ENCODE data around the gene ZNF302. TPM values are rescaled to one million over a fixed set of nuclear protein-coding genes. Genes with fewer than 3 reads are reported as not detected.
"Not testable (repeated sequence)": the region's sequence is repeated elsewhere in the genome, so short reads cannot be mapped to it uniquely, and the experiment has no call there.

The ZNF302 gene
- total RNA-seq, 2 experiments from 2014 or later = 17.1 to 17.6 TPM

DNA sequence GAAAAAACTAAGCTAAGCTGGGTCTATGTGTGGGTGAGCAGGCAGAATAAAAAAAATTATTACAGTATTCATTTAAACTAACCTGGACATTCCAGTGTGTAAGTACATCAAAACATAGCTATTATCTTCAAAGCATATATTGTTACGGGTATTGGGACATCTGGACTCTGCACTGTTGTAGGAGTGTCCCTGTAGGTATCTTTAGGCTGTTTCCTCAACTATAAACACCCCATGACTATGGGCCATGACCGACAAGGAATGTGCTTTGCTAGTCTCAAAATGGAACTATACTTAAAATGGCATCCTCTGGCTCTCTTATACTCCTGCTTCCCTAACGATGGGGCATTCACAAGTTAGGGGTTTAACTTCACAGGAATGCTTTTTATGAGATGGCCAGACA lies 3.9 kb upstream of the ZNF302 start:
- ChIA-PET POLR2A (no interaction called here), CTCF (interaction anchor here (0.7 to 1.5 kb wide), 3 partner anchors 33 to 299 kb away, joined by 3 to 6 read pairs (median 3); no protein-coding TSS in a partner anchor)
- H3K9me3 Mint-ChIP-seq (ENCODE audit: low read depth) = peaks cover 3% of the 10 kb centered on the region
- DNase-seq (no peak), ATAC-seq (no peak)
- peaks cover 17% of the 10 kb centered on the region for H3K36me3 Mint-ChIP-seq (ENCODE audit: low read depth)
- H3K4me3 Mint-ChIP-seq = no peak overlapping the region
- H3K27ac Mint-ChIP-seq = no peak overlapping the region
- intact Hi-C loops (cut with DNase I, micrococcal nuclease) = no loop called here
- H3K27me3 Mint-ChIP-seq = no peaks in the 10 kb centered on the region
- peaks cover 6% of the 10 kb centered on the region for H3K4me1 Mint-ChIP-seq

DNA sequence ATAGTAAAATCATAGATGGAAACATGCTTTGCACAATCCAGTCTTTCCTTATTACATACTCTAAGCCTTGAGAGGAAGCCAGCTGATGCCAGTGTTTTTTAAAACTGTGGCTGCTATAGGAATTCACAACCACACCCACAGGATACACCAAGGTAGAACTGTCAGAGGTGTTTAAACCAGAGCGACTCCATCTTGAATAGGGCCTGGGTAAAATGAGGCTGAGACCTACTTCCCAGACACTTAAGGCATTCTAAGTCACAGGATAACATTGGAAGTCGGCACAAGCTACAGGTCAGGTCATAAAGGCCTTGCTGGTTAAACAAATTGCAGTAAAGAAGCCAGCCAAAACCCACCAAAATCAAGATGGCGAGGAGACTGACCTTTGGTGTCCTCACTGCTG lies 2.2 kb upstream of the ZNF302 start:
- Mint-ChIP-seq H3K36me3 (ENCODE audit: low read depth) (peaks cover 33% of the 10 kb centered on the region), H3K27ac (no peak overlapping the region), H3K27me3 (no peaks in the 10 kb centered on the region), H3K4me3 (no peak overlapping the region), H3K9me3 (ENCODE audit: low read depth) (peaks cover 13% of the 10 kb centered on the region), H3K4me1 (peaks cover 20% of the 10 kb centered on the region)
- intact Hi-C loops (cut with DNase I, micrococcal nuclease) = loop anchor here in 1 of 2 experiments (5.0 kb wide), 2 partner anchors 297 to 537 kb away; no protein-coding TSS in a partner anchor
- no peak for ATAC-seq
- CTCF ChIA-PET = no interaction called here
- DNase-seq = no peak
- POLR2A ChIA-PET = no interaction called here

DNA sequence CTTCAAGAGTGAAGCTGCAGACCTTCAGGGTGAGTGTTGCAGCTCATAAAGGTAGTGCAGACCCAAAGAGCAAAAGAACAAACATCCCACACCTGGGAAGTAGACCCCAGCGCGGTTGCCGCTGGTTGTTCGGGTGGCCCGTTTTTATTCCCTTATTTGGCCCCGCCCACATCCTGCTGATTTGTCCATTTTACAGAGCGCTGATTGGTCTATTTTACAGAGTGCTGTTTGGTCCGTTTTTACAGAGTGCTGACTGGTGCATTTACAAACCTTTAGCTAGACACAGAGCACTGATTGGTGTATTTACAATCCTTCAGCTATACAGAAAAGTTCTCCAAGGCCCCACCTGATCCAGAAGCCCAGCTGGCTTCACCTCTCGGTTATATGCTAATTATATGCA lies 1.6 kb upstream of the ZNF302 start:
- Mint-ChIP-seq H3K4me1 (peaks cover 23% of the 10 kb centered on the region), H3K27me3 (no peaks in the 10 kb centered on the region), H3K27ac (no peak overlapping the region), H3K4me3 (peak overlapping the region; percentile 81), H3K36me3 (ENCODE audit: low read depth) (peaks cover 40% of the 10 kb centered on the region), H3K9me3 (ENCODE audit: low read depth) (peaks cover 18% of the 10 kb centered on the region)
- intact Hi-C loops (cut with DNase I, micrococcal nuclease) = loop anchor here in 1 of 2 experiments (2.0 to 5.0 kb wide), 3 partner anchors 251 to 536 kb away; partner anchors contain the start of gene ZNF30
- CTCF ChIA-PET = no interaction called here
- DNase-seq (no peak), ATAC-seq (no peak)
- POLR2A ChIA-PET = no interaction called here

DNA sequence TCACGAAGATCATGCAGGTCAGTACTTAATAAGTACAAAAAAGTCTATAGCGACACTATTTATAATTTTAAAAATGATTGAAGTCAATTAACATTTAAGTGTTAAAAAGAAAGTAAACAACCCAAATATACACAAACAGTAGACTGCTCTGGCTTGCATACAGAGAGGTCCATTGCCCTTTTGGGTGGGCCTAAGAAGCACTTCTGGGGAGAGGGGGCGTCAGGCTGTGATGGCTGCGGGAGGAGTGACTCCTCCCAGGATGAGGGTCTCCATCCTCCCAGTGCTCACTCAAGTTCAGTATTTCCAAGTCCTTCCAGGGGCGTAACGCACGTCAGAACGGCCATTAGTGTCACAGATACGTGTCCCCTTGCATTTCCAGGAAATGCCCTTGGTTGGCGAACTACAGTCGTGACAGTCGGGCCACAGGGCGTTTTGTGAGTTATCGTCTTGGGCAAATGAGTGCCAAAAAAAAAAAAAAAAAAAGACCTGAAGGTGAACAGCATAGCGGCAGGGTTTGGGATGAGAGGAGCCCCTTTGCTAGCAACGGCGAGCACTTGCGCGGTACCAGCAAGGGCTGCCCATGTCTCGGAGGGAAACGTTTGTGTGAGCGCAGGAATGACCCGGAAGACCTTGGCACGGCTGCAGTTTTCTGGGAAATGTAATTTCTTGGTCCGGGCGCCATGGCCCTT lies 637 bp upstream of the ZNF302 start, which contains the start of gene SCGB2B2:
SCGB2B2 (minus strand) TSS at position 463 of the 689 bp plus-strand sequence. CDS start 82,596 bp downstream, outside the sequence.
- peak within 1 kb of the TSS; percentile 81 for H3K4me3 Mint-ChIP-seq
- ChIA-PET POLR2A (interaction anchor here (0.6 to 1.5 kb wide), 7 partner anchors 12 to 313 kb away, joined by 3 to 11 read pairs (median 4); partner anchors contain the start of genes UBA2 and ZNF181), CTCF (interaction anchor here (0.6 to 0.7 kb wide), 4 partner anchors 21 to 539 kb away, joined by 3 to 4 read pairs (median 3); no protein-coding TSS in a partner anchor)
- no peak for DNase-seq
- H3K4me1 Mint-ChIP-seq = peaks cover 23% of the 10 kb centered on the region
- intact Hi-C loops (cut with DNase I, micrococcal nuclease) = loop anchor here (1.0 to 5.0 kb wide), 9 partner anchors 57 to 535 kb away; partner anchors contain the start of genes ZNF181 (in 2 of the 2), ZNF599 (in 2 of the 2), GPI (in 1 of the 2) and GRAMD1A (in 1 of the 2)
- ATAC-seq = peak; percentile 74
- H3K9me3 Mint-ChIP-seq (ENCODE audit: low read depth) = peaks cover 20% of the 10 kb centered on the region
- no peaks in the 10 kb centered on the region for H3K27me3 Mint-ChIP-seq
- peaks cover 48% of the 10 kb centered on the region for H3K36me3 Mint-ChIP-seq (ENCODE audit: low read depth)
- H3K27ac Mint-ChIP-seq = peak within 1 kb of the TSS; percentile 99

DNA sequence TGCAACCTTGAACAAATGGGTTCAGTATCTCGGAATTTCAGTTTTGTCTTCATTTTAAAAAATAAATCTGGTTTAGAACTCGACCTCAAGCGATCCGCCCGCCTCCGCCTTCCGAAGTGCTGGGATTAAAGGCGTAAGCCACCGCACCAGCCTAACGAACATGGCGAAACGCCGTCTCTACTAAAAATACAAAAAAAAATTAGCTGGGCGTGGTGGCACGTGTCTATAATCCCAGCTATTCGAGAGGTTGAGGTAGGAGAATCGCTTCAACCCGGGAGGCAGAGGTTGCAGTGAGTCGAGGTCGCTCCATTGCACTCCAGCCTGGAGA lies 571 bp downstream of the ZNF302 start:
- Mint-ChIP-seq H3K27me3 (no peaks in the 10 kb centered on the region), H3K4me1 (peaks cover 23% of the 10 kb centered on the region), H3K27ac (peak overlapping the region; percentile 91), H3K36me3 (ENCODE audit: low read depth) (peaks cover 58% of the 10 kb centered on the region), H3K9me3 (ENCODE audit: low read depth) (peaks cover 27% of the 10 kb centered on the region), H3K4me3 (peak overlapping the region; percentile 81)
- DNase-seq = no peak
- CTCF ChIA-PET = interaction anchor here (0.6 to 1.3 kb wide), 4 partner anchors 12 to 569 kb away, joined by 3 to 6 read pairs (median 4); partner anchors contain the start of gene ZNF181
- intact Hi-C loops (cut with DNase I, micrococcal nuclease) = loop anchor here in 1 of 2 experiments (5.0 kb wide), 2 partner anchors 294 to 534 kb away; no protein-coding TSS in a partner anchor
- no peak for ATAC-seq
- POLR2A ChIA-PET = interaction anchor here (0.6 to 1.5 kb wide), 6 partner anchors 12 to 414 kb away, joined by 3 to 11 read pairs (median 4); partner anchors contain the start of genes UBA2 and ZNF181

DNA sequence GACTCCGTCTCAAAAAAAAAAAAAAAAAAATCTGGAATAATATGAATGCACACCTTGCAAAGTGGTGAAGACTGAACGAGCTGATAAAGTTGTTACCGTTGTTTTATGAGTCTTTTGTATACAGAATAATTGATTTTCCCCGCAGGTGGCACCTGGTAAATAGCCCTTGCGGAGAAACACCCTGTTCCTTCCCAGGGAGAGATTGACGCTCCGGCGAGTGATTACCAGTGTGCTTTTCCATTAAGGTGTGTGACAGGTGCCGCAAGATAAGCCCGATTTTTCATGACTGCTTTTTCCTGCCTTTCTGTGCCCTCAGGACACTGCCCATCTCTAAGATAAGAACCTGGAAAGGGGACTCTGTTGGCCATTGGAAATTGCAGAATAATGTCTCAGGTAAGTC lies 943 bp downstream of the ZNF302 start:
- H3K36me3 Mint-ChIP-seq (ENCODE audit: low read depth) = peaks cover 62% of the 10 kb centered on the region
- peak overlapping the region; percentile 81 for H3K4me3 Mint-ChIP-seq
- intact Hi-C loops (cut with DNase I, micrococcal nuclease) = loop anchor here in 1 of 2 experiments (5.0 kb wide), 2 partner anchors 294 to 534 kb away; no protein-coding TSS in a partner anchor
- peaks cover 23% of the 10 kb centered on the region for H3K4me1 Mint-ChIP-seq
- H3K27ac Mint-ChIP-seq = peak overlapping the region; percentile 91
- POLR2A ChIA-PET = interaction anchor here (0.6 to 1.5 kb wide), 2 partner anchors 55 to 414 kb away, joined by 3 to 11 read pairs; partner anchors contain the start of gene ZNF181
- ATAC-seq (no peak), DNase-seq (no peak)
- no peaks in the 10 kb centered on the region for H3K27me3 Mint-ChIP-seq
- CTCF ChIA-PET = interaction anchor here (0.7 to 1.3 kb wide), 3 partner anchors 11 to 252 kb away, joined by 4 to 6 read pairs (median 4); partner anchors contain the start of gene ZNF181
- H3K9me3 Mint-ChIP-seq (ENCODE audit: low read depth) = peaks cover 28% of the 10 kb centered on the region

DNA sequence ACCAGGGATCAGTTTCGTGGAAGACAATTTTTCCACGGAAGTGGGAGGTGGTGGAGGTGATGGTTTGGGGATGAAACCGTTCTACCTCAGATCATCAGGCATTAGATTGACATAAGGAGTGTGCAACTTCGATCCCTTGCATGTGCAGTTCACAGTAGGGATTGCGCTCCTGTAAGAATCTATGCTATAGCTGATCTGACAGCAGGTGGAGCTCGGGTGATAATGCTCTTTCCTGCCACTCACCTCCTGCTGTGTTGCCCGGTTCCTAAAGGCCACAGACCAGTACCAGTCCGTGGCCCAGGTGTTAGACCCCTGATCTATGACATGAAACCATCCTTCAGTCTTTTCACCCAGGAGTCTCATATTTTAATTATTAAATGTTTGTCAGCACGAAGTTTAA lies 4.0 kb downstream of the ZNF302 start:
- Mint-ChIP-seq H3K4me1 (peaks cover 20% of the 10 kb centered on the region), H3K4me3 (no peak overlapping the region), H3K9me3 (ENCODE audit: low read depth) (peaks cover 47% of the 10 kb centered on the region), H3K36me3 (ENCODE audit: low read depth) (peaks cover 81% of the 10 kb centered on the region), H3K27ac (no peak overlapping the region), H3K27me3 (no peaks in the 10 kb centered on the region)
- intact Hi-C loops (cut with DNase I, micrococcal nuclease) = no loop called here
- DNase-seq = no peak
- ChIA-PET CTCF (no interaction called here), POLR2A (no interaction called here)
- no peak for ATAC-seq

DNA sequence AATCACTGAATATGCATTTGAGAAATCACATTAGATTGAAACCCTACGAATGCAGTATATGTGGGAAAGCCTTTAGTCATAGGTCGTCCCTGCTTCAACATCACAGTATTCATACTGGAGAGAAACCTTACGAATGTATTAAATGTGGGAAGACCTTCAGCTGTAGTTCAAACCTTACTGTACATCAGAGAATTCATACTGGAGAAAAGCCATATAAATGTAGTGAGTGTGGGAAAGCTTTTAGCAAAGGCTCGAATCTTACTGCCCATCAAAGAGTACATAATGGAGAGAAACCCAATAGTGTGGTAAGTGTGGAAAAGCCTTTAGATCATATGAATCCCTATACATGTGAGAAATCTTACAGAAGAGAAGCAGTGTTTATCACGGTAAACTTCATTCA lies 7.8 kb downstream of the ZNF302 start:
- intact Hi-C loops (cut with DNase I, micrococcal nuclease); H3K4me3 Mint-ChIP-seq; ATAC-seq; CTCF ChIA-PET; H3K4me1 Mint-ChIP-seq; DNase-seq; H3K27ac Mint-ChIP-seq; POLR2A ChIA-PET; H3K27me3 Mint-ChIP-seq: not testable (repeated sequence)
- peaks cover 62% of the 10 kb centered on the region for H3K36me3 Mint-ChIP-seq (ENCODE audit: low read depth)
- H3K9me3 Mint-ChIP-seq (ENCODE audit: low read depth) = peaks cover 56% of the 10 kb centered on the region

DNA sequence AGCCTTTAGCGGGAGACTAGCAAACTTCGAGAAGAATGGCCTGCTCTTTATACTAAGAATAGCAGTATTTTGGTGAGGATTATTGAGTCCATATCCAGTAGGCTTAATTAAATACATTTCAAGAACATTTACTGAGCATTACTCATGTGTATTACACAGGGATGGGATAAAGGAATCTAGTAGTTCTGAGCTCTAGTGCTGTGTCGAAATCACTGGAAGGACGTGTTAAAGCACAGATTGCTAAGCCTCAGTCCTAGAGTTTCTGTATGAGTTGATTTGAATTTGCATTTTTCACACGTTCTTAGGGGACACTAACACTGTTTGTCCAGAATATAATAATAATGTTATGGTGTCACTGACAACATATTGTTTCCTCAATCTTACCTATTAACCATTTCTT lies 9.0 kb downstream of the ZNF302 start:
- DNase-seq (no peak), ATAC-seq (no peak)
- ChIA-PET POLR2A (no interaction called here), CTCF (interaction anchor here (1.1 kb wide), 1 partner anchor 46 kb away, joined by 3 read pairs; no protein-coding TSS in a partner anchor)
- H3K36me3 Mint-ChIP-seq (ENCODE audit: low read depth) = peaks cover 51% of the 10 kb centered on the region
- peaks cover 51% of the 10 kb centered on the region for H3K9me3 Mint-ChIP-seq (ENCODE audit: low read depth)
- no peak overlapping the region for H3K4me3 Mint-ChIP-seq
- no peaks in the 10 kb centered on the region for H3K4me1 Mint-ChIP-seq
- H3K27ac Mint-ChIP-seq = no peak overlapping the region
- intact Hi-C loops (cut with DNase I, micrococcal nuclease) = no loop called here
- H3K27me3 Mint-ChIP-seq = peaks cover 6% of the 10 kb centered on the region

DNA sequence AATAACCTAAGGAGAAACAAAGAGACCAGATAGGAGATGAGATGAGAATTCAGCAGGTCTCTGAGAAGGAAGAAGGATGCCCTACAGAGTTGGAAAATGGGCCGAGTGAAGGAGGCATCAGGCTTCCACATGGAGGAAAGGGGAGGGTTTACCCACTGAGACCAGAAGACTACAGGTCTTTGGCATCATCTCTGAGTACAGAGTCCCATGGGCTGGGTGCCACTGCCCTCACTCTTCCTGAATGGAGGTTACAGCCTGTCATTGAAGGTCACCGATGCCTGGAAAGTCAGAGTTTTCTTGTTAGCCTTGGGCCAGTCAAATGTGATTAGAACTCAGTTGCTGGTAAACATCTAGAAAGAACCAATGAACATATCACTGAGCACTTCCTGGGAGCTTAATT lies 9.9 kb downstream of the ZNF302 start:
- Mint-ChIP-seq H3K4me3 (no peak overlapping the region), H3K9me3 (ENCODE audit: low read depth) (peaks cover 48% of the 10 kb centered on the region), H3K4me1 (no peaks in the 10 kb centered on the region), H3K36me3 (ENCODE audit: low read depth) (peaks cover 42% of the 10 kb centered on the region), H3K27ac (no peak overlapping the region), H3K27me3 (peaks cover 6% of the 10 kb centered on the region)
- POLR2A ChIA-PET = no interaction called here
- no peak for ATAC-seq
- CTCF ChIA-PET = no interaction called here
- intact Hi-C loops (cut with DNase I, micrococcal nuclease) = no loop called here
- no peak for DNase-seq

DNA sequence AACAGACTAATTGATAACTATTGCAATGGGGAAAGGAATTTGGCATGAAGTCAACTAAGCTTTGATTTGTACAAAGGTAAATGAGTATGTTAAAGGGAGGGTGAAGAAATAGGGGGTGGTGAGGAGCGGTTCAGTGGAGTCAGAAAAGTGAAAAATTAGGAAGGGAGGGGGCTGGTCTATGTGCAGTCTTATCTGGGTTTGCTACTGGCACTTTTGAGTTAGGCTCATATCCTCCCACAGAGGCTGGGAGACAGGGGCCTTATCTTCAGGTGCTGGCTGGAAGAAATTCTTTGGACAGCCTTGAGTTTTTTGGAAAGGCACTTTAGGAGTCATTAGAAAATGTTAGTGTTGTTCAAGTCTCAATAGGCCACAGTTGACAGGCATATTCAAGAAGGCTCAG lies 11.1 kb downstream of the ZNF302 start:
- H3K4me1 Mint-ChIP-seq = no peaks in the 10 kb centered on the region
- intact Hi-C loops (cut with DNase I, micrococcal nuclease) = no loop called here
- H3K4me3 Mint-ChIP-seq = no peak overlapping the region
- CTCF ChIA-PET = no interaction called here
- H3K27ac Mint-ChIP-seq = no peak overlapping the region
- POLR2A ChIA-PET = interaction anchor here (0.9 kb wide), 1 partner anchor 12 kb away, joined by 3 read pairs; the partner anchor contains the start of gene SCGB2B2
- ATAC-seq = no peak
- peaks cover 41% of the 10 kb centered on the region for H3K9me3 Mint-ChIP-seq (ENCODE audit: low read depth)
- peaks cover 11% of the 10 kb centered on the region for H3K27me3 Mint-ChIP-seq
- peaks cover 30% of the 10 kb centered on the region for H3K36me3 Mint-ChIP-seq (ENCODE audit: low read depth)
- DNase-seq = no peak

Data from activated CD4-positive, alpha-beta T cell treated with anti-CD3 and anti-CD28 coated beads for 36 hours (primary cell).